NCI-H2029 (cell line): ENCODE results near the gene TMEM247.

ENCODE experiments used
- DNase-seq: peaks from one replicate; lab custom pipeline; 2025; lab: John Stamatoyannopoulos, UW

Gene TMEM247

GRCh38 chr2:46489423-46490174, 10.2 kb downstream of the TMEM247 start:
- DNase-seq: no peak

GRCh38 chr2:46490521-46491141, 11.3 kb downstream of the TMEM247 start:
- DNase-seq: no peak

- no peak for DNase-seq
Observed at GRCh38 chr2:46492301-46492700, 12.9 kb downstream of the TMEM247 start.

GRCh38 chr2:46493241-46493970, 14.0 kb downstream of the TMEM247 start:
- no peak for DNase-seq

- no peak for DNase-seq
Observed at GRCh38 chr2:46493971-46494250, 14.5 kb downstream of the TMEM247 start.

GRCh38 chr2:46494596-46494995, 15.2 kb downstream of the TMEM247 start:
- no peak for DNase-seq

GRCh38 chr2:46495231-46496030, 16.1 kb downstream of the TMEM247 start:
- no peak for DNase-seq

- no peak for DNase-seq
Observed at GRCh38 chr2:46497766-46498165, 18.4 kb downstream of the TMEM247 start.

GRCh38 chr2:46498681-46499080, 19.3 kb downstream of the TMEM247 start:
- no peak for DNase-seq

- no peak for DNase-seq
Observed at GRCh38 chr2:46499392-46499785, 20.0 kb downstream of the TMEM247 start.

- DNase-seq: no peak
Observed at GRCh38 chr2:46500801-46501200, 21.4 kb downstream of the TMEM247 start.

GRCh38 chr2:46502291-46502885, 23.0 kb downstream of the TMEM247 start:
- DNase-seq: no peak

- DNase-seq: no peak
Observed at GRCh38 chr2:46503686-46504085, 24.3 kb downstream of the TMEM247 start.

- no peak for DNase-seq
Observed at GRCh38 chr2:46504221-46504620, 24.9 kb downstream of the TMEM247 start.

GRCh38 chr2:46504685-46505471, 25.5 kb downstream of the TMEM247 start:
- DNase-seq: no peak

GRCh38 chr2:46505472-46505783, 26.1 kb downstream of the TMEM247 start:
- no peak for DNase-seq

- DNase-seq: no peak
Observed at GRCh38 chr2:46506131-46506706, 26.9 kb downstream of the TMEM247 start.

GRCh38 chr2:46508312-46508711, 28.9 kb downstream of the TMEM247 start:
- no peak for DNase-seq

- no peak for DNase-seq
Observed at GRCh38 chr2:46508759-46509158, 29.4 kb downstream of the TMEM247 start.

GRCh38 chr2:46509804-46510203, 30.4 kb downstream of the TMEM247 start:
- no peak for DNase-seq

GRCh38 chr2:46510598-46511177, 31.3 kb downstream of the TMEM247 start:
- DNase-seq: no peak
